IPS DF 6.9 (cell line): Measurements from ENCODE around the gene PTPN1.

ENCODE experiments used
- DNase-seq: peaks from one replicate; pipeline ENCODE4 v3.0.0-alpha.2; 2013; ENCODE audit warnings: low read depth, low spot score
- H3K27ac ChIP-seq: one replicate; pipeline ENCODE4 v1.5.1; 2013; ENCODE audit warnings: low read length, control low read depth
- H3K27me3 ChIP-seq: 2 replicates; pipeline ENCODE4 v1.6.1; 2013; ENCODE audit warnings: mild to moderate bottlenecking, low read length; ENCODE audit not compliant: control insufficient read depth, insufficient read depth
- H3K36me3 ChIP-seq: 2 replicates; pipeline ENCODE4 v1.6.1; 2013; ENCODE audit warnings: low read length; ENCODE audit not compliant: control insufficient read depth, insufficient read depth
- H3K4me1 ChIP-seq: 2 replicates; pipeline ENCODE4 v1.6.1; 2013; ENCODE audit warnings: low read length; ENCODE audit not compliant: control insufficient read depth, insufficient read depth
- H3K4me3 ChIP-seq: 2 replicates; pipeline ENCODE4 v1.5.1; 2013; ENCODE audit warnings: mild to moderate bottlenecking, low read length
- H3K9me3 ChIP-seq: 2 replicates; pipeline ENCODE4 v1.6.1; 2013; ENCODE audit warnings: low read length, inconsistent platforms; ENCODE audit not compliant: control insufficient read depth, insufficient read depth
- WGBS: extraction: QIAGEN DNeasy Blood & Tissue Kit; methylation state at CpG from one replicate; pipeline ENCODE4 v1.1.7; 2013; ENCODE audit warnings: mixed read lengths, missing lambda C conversion rate; ENCODE audit not compliant: insufficient read length, insufficient coverage; 5-methylcytosine and 5-hydroxymethylcytosine counted together

The PTPN1 gene

GRCh38 chr20:50559149-50559548 lies 49.0 kb downstream of the PTPN1 start:
- WGBS, result no CpG with 5 or more reads among the region's 6 CpGs
- Histone ChIP-seq H3K36me3 (no peaks in the 10 kb centered on the region; the same call in 1 of the 2 replicates), H3K27me3 (no peaks in the 10 kb centered on the region), H3K4me1 (no peaks in the 10 kb centered on the region), H3K27ac (no peak overlapping the region), H3K4me3 (no peak overlapping the region), H3K9me3 (no peaks in the 10 kb centered on the region)
- no peak for DNase-seq

GRCh38 chr20:50559856-50560638 lies 49.9 kb downstream of the PTPN1 start:
- WGBS, result no CpG with 5 or more reads among the region's 8 CpGs
- Histone ChIP-seq H3K9me3 (no peaks in the 10 kb centered on the region), H3K27ac (no peak overlapping the region), H3K4me3 (no peak overlapping the region), H3K27me3 (no peaks in the 10 kb centered on the region), H3K36me3 (no peaks in the 10 kb centered on the region; the same call in 1 of the 2 replicates), H3K4me1 (no peaks in the 10 kb centered on the region)
- DNase-seq, result no peak

GRCh38 chr20:50560867-50561266 lies 50.7 kb downstream of the PTPN1 start:
- Histone ChIP-seq H3K36me3 (no peaks in the 10 kb centered on the region; the same call in 1 of the 2 replicates), H3K27me3 (no peaks in the 10 kb centered on the region), H3K27ac (no peak overlapping the region)

GRCh38 chr20:50561379-50562078 lies 51.3 kb downstream of the PTPN1 start:
- no peaks in the 10 kb centered on the region for H3K9me3 ChIP-seq
- H3K4me3 ChIP-seq, result no peak overlapping the region
- no CpG with 5 or more reads among the region's 17 CpGs for WGBS
- H3K36me3 ChIP-seq, result no peaks in the 10 kb centered on the region; the same call in 1 of the 2 replicates
- no peaks in the 10 kb centered on the region for H3K4me1 ChIP-seq
- DNase-seq, result no peak
- H3K27ac ChIP-seq, result no peak overlapping the region
- H3K27me3 ChIP-seq, result no peaks in the 10 kb centered on the region

More at GRCh38 chr20:50560867-50561266, 50.7 kb downstream of the PTPN1 start:
- Histone ChIP-seq H3K9me3 (no peaks in the 10 kb centered on the region), H3K4me1 (no peaks in the 10 kb centered on the region), H3K4me3 (no peak overlapping the region)
- WGBS, result no CpG with 5 or more reads among the region's 5 CpGs
- DNase-seq, result no peak

GRCh38 chr20:50562262-50562701 lies 52.1 kb downstream of the PTPN1 start:
- no peaks in the 10 kb centered on the region for H3K9me3 ChIP-seq
- no CpG with 5 or more reads among the region's 7 CpGs for WGBS
- H3K27ac ChIP-seq, result no peak overlapping the region
- no peak overlapping the region for H3K4me3 ChIP-seq
- H3K27me3 ChIP-seq, result no peaks in the 10 kb centered on the region
- no peaks in the 10 kb centered on the region; the same call in 1 of the 2 replicates for H3K36me3 ChIP-seq
- DNase-seq, result no peak
- no peaks in the 10 kb centered on the region for H3K4me1 ChIP-seq

GRCh38 chr20:50563133-50563944 lies 53.2 kb downstream of the PTPN1 start:
- Histone ChIP-seq H3K36me3 (no peaks in the 10 kb centered on the region; the same call in 1 of the 2 replicates), H3K4me3 (no peak overlapping the region), H3K27me3 (no peaks in the 10 kb centered on the region), H3K27ac (no peak overlapping the region), H3K9me3 (no peaks in the 10 kb centered on the region), H3K4me1 (no peaks in the 10 kb centered on the region)
- DNase-seq, result no peak
- 100% methylated on average over 2 of the region's 3 CpGs for WGBS

- Histone ChIP-seq H3K4me3 (no peak overlapping the region), H3K9me3 (no peaks in the 10 kb centered on the region), H3K27ac (no peak overlapping the region), H3K36me3 (peaks cover 2% of the 10 kb centered on the region; the same call in 1 of the 2 replicates), H3K4me1 (no peaks in the 10 kb centered on the region), H3K27me3 (no peaks in the 10 kb centered on the region)
- no CpG with 5 or more reads among the region's 2 CpGs for WGBS
- DNase-seq, result no peak
These were observed 55.2 kb downstream of the PTPN1 start for GRCh38 chr20:50565383-50565782.

- Histone ChIP-seq H3K27ac (no peak overlapping the region), H3K36me3 (peaks cover 2% of the 10 kb centered on the region; the same call in 1 of the 2 replicates), H3K4me3 (no peak overlapping the region), H3K4me1 (no peaks in the 10 kb centered on the region), H3K27me3 (no peaks in the 10 kb centered on the region), H3K9me3 (no peaks in the 10 kb centered on the region)
- no peak for DNase-seq
- no CpG with 5 or more reads among the region's 4 CpGs for WGBS
These were observed 55.7 kb downstream of the PTPN1 start for GRCh38 chr20:50565871-50566270.

GRCh38 chr20:50567860-50568548 lies 57.8 kb downstream of the PTPN1 start:
- no CpG with 5 or more reads among the region's 18 CpGs for WGBS
- no peak overlapping the region for H3K27ac ChIP-seq

More at GRCh38 chr20:50567860-50568548, 57.8 kb downstream of the PTPN1 start:
- H3K4me3 ChIP-seq, result no peak overlapping the region
- no peaks in the 10 kb centered on the region for H3K4me1 ChIP-seq
- no peaks in the 10 kb centered on the region for H3K27me3 ChIP-seq
- peaks cover 2% of the 10 kb centered on the region; the same call in 1 of the 2 replicates for H3K36me3 ChIP-seq
- H3K9me3 ChIP-seq, result no peaks in the 10 kb centered on the region
- no peak for DNase-seq
